Middle frontal gyrus (tissue), 1 donor: ENCODE results near the gene DNASE1L3.
"Not testable (repeated sequence)": the region's sequence is repeated elsewhere in the genome, so short reads cannot be mapped to it uniquely, and the experiment has no call there.

Experiments used
- DNase-seq: peaks from one replicate; pipeline ENCODE4 v3.0.0-alpha.2; 2015; ENCODE audit warnings: low spot score; ENCODE audit errors: extremely low spot score

DNASE1L3 gene

GRCh38 chr3:58210761-58211460 lies at the start of gene DNASE1L3:
Gene DNASE1L3, minus strand, starts transcription at chr3:58210972. Its CDS starts 66 bp downstream, at chr3:58210906.
- DNase-seq, result no peak

- DNase-seq, result peak; percentile 33
These were observed 49.5 kb upstream of the DNASE1L3 start for GRCh38 chr3:58260261-58260731.

GRCh38 chr3:58258392-58259055 lies 47.8 kb upstream of the DNASE1L3 start:
- no peak for DNase-seq

GRCh38 chr3:58256511-58256910 lies 45.7 kb upstream of the DNASE1L3 start:
- DNase-seq, result no peak

- DNase-seq, result no peak
These were observed 45.3 kb upstream of the DNASE1L3 start for GRCh38 chr3:58256061-58256460.

- DNase-seq, result no peak
These were observed 43.4 kb upstream of the DNASE1L3 start for GRCh38 chr3:58254144-58254543.

GRCh38 chr3:58251631-58252035 lies 40.9 kb upstream of the DNASE1L3 start:
- DNase-seq, result no peak

- no peak for DNase-seq
These were observed 39.4 kb upstream of the DNASE1L3 start for GRCh38 chr3:58250093-58250707.

- DNase-seq, result no peak
These were observed 38.8 kb upstream of the DNASE1L3 start for GRCh38 chr3:58249358-58250092.

- no peak for DNase-seq
These were observed 35.6 kb upstream of the DNASE1L3 start for GRCh38 chr3:58246148-58247047.

GRCh38 chr3:58243976-58244585 lies 33.3 kb upstream of the DNASE1L3 start:
- no peak for DNase-seq

- not testable (repeated sequence) for DNase-seq
These were observed 32.1 kb upstream of the DNASE1L3 start for GRCh38 chr3:58242860-58243259.

- no peak for DNase-seq
These were observed 31.6 kb upstream of the DNASE1L3 start for GRCh38 chr3:58242340-58242739.

GRCh38 chr3:58241306-58242044 lies 30.7 kb upstream of the DNASE1L3 start:
- no peak for DNase-seq

- DNase-seq, result no peak
These were observed 28.1 kb upstream of the DNASE1L3 start for GRCh38 chr3:58238830-58239229.

GRCh38 chr3:58237941-58238681 lies 27.3 kb upstream of the DNASE1L3 start:
- no peak for DNase-seq

- peak; percentile 62 for DNase-seq
These were observed 26.6 kb upstream of the DNASE1L3 start, which contains the start of gene ABHD6 for GRCh38 chr3:58237238-58237940. Gene ABHD6, plus strand, starts transcription at chr3:58237792. Its CDS starts 18,795 bp downstream, at chr3:58256587.
